ENCODE results near the gene NEDD1.

Gene NEDD1

DNA sequence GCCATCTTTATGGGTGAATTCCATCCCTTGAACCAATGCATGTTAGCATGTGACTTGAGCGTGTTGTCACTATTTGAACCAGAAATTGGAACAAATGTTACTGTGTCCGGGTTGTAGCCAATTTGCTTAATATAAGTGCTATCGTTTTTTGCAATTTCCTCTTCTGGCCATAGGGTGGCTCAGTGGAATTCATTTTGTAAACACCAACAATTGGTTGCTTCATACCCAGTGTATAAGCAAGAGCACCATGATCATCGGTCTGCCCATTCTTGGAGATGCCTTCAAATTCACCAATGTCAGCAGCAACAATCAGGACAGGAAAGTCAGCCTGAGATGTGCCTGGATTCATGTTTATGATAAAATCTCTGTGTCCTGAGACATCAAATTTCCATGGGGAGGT, 5.0 kb upstream of the NEDD1 start:
- DNase-seq = no peak

DNA sequence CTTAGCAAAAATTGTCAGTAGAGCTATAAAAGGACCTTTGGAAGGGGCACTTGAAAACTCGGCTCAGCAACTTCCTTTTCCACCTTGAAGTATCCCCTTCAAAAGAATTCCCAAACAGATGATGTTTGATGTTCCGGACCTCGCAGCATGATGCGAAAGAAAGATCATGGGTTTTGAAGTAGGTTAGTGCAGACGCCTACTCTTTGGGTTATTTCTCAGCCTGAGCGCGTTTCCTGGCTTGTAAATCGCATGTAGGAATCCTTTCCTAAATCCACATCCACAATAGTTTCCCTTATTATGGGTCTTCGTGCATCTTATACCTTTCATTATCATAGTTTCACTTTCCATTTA, 584 bp upstream of the NEDD1 start:
- DNase-seq = no peak

DNA sequence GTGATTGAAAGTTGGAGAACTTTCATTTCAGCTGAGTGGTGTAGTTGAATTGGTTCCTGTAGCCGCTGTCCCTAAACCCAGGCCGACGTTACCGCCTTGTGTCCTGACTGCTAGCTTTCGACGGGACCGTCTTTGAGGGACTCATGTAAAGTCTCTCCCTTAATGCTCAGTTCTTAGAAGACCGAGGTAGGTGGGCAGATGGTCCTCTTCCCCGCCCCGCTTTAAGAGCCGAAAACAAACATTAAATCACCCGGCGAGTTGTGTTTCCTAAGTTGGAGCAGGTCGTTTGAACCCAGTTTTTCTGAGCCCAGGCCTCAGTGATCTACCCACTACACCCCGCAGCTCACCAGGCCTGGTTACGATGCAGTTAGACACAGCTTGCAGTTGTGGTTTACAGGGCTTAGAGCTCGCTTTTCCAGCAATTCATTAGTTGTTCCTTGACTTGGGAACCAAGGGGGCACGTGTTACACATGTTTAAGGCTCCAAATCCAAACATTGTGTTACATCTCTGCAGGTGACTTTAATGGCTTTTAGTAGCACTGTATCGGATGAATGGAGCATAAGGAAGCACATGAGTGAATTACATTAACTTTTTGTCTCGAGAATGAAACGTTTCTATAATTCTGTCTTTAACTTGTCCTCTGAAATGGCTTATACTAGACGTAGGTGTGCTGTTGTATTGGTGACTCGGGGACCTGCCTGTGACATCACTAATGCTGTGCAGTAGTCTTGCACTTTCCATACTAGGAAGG, 790 bp downstream of the NEDD1 start:
- DNase-seq = peak; percentile 31

DNA sequence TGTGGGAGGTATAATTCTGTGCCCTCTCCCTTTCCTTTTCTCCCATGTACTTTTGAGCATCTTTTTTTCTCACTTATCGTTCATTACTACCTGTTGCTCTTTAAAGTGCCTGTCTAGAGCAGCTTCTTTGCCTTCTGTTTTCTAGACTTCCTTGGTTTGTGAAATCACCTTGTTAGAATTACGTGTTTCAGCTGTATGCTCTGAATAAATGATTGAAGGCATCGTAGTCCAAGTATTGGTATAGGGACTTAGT, 1.3 kb downstream of the NEDD1 start:
- DNase-seq = no peak

DNA sequence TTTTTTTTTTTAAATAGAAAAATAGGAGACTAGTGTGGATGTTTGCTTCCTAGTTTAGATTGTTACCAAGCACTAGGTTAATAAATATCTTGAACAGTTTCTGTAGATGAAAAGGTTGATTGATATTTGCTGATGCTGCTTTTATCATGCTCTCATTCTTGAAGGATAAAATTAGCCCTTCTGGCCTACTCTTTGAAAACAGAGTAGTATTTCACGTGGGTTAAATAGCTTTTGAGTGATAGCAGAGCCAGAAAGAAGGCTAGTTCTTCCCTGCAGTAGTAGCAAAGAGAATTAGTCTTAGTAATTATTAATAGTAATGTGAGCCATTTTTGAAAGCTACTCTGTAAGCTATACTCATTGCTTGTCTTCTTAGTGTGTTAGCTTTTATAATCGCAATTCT, 5.2 kb downstream of the NEDD1 start:
- DNase-seq = no peak

DNA sequence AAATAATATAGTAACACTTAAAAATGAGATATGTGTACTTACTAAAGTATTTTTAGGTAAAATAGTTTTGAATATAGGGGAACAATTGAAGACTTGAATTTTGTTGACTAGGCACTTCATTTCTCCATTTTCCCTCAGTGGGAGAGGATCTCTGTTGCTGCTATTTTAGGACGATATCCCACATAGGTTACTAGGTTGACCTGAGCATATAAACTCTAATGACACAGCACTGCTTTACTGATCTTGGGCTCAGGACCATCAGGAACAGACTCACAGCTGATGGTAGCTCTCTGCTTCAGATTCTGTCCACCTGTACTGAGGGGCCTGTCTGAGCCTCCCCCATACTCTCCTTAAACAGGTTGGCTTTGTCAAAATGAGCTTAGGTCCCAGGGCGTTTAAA, 5.9 kb downstream of the NEDD1 start:
- no peak for DNase-seq

DNA sequence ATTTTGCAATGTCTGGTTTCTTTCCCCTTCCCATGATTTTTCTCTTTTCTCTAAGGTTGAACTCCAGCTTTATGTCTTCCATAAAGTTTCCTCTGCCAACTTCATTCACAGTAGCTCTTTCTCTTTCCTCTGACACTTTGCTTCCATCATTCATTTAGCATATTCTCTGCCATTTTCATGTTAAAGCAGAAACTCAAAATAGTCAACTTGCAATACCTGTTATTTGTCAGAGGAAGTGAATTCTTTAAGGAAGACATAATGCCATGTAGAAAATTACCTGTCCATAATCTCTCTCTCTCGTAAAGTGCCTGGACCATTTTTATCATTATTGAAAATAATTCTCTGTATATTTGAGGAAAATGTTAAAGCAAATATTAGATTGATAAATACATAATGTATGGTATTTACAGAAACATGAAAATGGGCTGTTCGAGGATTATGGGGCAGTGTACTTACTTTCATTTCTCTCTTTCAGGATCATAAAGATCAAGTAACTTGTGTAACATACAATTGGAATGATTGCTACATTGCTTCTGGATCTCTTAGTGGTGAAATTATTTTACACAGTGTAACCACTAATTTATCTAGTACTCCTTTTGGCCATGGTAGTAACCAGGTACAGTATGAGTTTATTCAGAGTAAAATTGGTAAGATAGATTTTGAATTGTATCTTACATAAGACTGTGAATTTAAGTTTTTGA, 12.6 kb downstream of the NEDD1 start:
- DNase-seq = no peak

DNA sequence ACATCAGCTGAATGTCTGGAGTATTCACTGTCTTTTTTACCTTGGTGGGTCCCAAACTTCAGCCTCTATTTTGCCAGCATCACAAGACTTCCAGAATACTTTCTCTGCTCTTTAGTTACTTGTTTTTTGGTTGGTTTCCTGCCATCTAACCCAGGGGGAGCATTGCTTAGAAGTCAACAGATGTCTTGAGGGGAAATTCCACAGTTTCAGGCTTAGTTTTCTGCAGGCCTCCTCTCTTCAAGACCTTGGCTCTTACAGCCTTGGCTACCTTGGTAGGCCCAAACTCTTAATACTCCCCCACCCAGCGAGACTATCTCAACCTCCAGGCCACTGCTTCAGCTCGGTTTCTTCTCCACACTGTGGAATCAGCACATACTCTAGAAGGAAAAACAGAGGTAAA, 41.7 kb downstream of the NEDD1 start:
- no peak for DNase-seq

DNA sequence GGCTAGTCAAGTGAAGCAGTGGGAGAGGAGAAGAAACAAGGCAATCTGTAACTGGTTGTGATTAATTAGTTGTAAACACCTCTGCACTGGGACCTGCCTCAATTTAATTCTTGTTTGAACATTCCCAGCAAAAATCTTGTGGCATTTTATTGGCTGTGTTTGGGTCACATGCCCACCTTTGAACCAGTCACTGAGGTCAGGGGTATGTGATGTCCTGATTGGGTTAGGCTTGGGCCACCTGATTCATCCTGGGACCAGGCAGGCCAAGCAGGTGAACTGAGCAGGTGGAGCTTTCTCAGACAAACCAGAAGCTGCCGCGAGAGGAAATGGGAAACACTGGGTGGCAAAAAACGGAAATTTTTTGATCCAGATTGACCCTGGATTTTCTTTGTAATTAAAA, 72.5 kb downstream of the NEDD1 start:
- no peak for DNase-seq

DNA sequence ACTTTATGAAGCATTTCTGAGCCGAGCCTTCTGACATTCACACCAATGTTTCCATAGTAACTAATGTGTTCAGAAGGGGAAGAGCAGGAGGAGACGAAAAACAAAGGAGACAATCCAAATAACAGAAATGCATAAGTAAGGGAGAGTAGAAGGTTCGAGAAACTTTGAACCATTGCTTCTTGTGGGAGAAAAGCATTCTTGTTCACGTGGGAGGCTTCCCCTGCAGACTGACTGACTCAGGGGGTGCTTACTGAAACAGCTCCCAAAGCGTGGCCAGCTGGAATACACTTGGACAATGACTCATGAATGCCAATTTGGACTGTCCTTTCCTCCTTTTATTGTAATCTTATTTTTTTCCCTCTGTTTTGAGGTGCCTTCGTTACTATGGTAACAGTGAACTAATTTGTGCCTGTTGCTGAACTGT, 73.9 kb downstream of the NEDD1 start:
- no peak for DNase-seq

DNA sequence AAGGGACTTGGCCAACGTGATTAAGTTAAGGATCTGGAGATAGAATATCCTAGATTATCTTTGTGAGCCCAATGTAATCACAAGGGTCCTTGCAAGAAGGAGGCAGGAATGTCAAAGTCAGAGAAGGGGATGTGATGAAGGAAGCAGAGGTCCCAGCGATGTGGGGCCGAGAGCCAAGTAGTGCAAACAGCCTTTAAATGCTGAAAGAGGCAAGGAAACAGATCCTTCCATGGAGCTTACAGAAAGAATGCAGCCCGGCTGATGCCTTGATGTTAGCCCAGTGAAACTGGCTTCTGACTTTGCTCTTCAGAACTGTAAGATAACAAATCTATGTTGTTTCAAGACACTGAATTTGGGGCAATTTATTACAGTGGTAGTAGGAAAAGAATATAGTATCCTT, 74.9 kb downstream of the NEDD1 start:
- no peak for DNase-seq

DNA sequence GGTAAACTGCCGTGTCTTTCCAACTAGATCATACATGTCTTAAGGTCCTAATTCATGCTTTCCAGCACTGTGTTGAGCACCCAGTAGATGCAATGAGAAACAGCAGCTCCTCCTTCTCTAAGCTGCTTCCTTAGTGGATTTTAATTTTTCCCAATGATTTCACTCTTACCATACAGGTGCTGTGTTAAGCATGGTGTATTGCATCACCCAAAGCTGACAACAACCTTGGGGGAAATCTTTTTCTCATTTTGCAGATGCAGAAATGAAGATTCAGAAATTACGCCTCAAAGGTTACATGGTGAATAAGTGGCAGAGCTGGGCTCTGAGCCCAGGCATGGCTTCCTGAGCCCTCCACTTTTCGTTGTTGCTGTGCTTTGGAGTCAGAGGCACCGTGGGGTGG, 75.6 kb downstream of the NEDD1 start:
- no peak for DNase-seq

DNA sequence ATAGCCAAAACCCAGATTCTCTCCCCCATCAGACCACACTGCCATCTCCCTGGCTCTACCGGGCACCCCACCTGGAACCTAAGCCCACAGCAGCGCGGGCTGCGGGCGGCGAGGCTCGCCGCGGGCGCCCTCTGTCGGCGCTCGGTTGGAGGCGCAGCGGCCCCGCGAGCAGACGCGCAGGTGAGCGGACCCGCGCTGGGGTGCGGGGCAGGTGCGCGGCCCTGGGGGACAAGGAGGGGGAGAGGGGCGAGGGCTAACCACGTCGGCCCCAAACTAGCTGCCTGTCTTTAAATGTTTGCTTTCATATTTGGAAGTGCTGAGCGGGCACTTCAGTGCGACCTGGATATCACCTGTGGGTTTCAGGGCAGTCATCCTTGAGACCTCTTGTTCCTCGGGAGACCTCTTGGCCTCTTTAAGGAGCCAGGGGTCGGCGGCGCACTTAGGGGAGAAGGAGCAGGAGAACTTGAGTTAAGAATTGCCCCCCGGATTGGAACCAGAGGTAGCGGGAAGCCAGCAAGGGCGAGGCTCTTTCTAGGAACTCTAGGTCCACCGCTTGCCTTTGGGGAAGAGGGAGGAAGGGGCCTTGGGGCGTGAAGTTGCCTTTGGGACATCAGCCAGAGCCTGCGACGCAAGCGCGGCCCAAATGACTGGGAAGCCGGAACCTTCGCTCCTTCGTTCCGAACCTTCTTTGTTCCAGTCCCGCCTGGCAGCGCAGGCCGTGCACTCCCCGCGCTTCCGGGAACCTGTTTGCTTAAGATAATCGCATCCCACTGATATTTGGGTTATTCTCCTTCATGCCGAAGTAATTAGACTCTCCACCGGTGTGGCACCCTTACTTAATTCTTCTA, 78.7 kb downstream of the NEDD1 start:
- DNase-seq = peak; percentile 21

DNA sequence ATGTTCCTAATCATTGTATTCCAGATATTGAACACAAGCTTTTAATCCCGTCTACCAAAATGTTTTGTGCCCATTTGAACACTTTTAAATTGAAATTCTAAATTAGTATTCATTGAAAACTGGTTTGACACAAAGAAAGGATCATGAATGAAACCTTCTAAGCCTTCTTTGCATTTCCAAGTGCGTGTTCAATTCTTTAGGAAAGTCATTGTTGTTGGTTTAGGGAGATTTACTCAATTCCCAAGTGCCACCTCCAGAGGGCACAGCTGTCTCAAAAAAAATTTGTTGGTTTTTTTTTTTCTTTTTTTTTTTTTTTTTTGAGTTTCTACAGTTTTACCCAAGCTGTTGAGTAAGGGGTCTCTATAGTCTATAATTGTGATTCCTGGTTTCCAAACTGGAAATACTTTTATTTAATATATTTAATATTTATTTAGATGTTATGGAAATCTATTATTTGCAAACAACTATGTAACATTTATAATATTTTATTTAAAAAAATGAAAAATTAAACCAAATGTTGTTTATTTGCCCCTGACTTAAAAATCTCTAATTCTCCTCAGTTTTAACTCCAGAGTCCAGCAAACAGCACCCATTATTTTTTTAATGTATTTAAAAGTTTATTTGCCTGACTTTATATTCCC, 79.9 kb downstream of the NEDD1 start:
- peak; percentile 4 for DNase-seq

DNA sequence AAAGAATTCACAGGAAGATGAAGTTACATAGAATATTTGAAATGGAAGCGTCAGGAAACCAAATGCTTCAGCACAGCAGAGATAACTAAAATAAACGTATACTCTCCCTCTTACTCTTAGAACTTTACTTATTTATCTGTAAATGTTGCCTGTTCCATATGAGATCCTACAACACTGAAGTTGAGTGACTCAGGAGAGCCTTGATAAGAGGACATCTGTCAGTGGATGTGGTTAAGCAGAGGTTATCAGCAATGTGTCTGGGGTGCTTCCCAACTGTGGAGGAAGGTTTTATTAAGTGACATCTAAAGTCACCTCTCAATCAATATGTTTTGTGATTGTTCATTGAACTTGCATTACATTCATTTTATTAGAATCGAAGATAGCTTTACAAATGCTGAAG, 81.9 kb downstream of the NEDD1 start:
- DNase-seq = no peak

DNA sequence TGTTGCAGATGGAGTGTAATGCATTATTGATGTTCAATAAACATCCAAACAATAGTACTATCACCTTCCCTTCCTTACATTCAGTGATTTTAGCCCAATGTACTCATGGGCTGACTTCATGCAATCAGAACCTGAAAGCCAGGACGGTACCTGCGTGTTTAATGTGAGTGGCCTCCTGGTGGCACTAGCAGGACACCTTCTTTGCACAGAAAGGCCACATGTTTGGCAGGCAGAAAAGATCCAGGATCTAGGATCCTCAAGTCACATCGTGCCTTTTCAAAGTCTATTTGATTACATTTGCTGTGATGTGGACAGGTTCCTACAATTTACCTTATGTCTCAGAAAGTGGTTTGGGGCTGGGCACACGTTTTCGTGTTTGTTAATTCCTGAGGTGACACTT, 82.9 kb downstream of the NEDD1 start:
- no peak for DNase-seq

DNA sequence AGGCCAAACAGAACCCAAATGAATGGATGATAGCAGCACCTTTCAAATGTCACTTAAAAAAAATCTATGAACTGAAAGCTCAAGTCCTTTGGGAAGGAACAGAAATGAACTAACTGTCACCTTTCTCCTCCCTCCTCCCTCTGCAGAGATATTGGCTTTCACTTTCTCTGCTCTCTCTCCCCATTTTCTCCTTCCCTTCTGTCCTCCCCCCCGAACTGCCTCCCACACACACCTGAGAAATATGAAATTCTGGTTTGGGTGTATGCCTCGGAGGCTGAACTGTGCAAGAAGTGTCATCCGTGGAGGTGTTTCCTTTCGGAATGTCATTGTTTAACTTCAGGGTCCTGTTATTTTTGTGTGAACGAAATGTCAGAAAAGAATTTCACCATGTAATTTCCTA, 87.8 kb downstream of the NEDD1 start:
- DNase-seq = no peak

DNA sequence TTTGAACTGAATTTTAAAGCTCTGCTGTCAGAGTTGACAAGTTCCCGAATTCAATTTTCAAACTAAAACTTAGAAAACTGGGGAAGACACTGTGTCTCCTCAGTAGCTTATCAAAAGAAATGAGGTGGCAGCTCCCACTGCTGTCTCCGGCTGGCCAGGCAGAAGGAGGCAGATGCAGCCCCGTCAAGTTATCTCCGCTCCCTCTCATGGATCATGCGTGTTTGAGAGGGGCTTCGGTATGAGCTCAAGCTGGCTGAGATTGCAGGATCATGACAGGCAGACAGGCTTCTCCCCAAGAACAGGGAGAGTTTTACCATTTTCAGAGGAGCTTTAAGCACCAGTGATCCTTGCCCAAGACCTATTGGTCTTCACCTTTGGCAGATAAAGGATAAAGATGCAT, 88.8 kb downstream of the NEDD1 start:
- DNase-seq = no peak

DNA sequence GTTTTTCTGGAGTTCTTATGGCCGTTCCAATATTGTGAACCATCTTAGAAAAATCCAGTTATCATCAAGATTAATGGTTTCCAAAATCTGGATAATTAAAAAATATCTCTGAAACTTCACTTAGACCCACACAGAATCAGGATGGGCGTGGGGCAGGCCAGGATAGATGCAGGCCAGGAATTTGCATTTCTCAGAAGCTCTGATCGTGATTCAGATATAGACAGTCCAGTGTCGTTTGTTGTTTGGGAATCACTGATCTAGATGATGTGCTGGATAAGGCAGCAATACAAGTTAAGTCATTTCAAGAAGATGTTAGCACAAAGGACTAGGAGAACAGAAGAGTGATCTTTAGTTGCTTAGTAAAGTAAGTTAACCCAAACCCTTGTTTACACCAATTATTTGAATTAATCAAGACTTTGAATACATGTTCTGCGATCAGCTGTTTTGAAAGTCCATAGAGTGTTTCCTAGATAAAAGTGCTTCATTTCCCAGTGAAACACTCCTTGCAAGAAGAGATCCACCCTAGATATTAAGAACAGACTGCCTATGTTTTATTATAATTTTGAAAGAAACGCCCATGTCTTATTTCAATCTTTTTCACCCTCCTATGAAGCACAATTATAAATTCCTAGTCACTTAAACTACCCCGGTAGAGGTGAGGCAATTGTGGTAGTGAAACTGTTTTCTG, 90.9 kb downstream of the NEDD1 start:
- no peak for DNase-seq

DNA sequence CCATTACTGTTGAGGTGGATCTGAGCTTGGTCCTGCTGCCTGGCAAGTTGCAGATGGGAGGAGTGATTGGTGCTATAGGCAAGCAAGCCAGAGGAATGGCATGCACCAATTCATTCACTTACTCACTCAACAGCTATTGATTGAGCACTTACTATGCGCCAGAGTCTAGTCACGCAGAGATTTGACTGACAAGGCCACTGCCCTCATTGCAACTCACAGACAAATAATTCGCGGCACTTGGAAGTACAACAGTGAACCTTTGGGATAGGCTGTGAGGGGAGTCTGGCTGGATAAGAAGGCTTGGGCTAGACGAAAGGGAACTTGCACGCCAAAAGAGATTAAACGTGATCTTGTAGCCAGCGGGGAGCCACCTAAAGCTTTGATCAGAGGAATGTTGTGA, 96.2 kb downstream of the NEDD1 start:
- DNase-seq = no peak

All from central memory CD4-positive, alpha-beta T cell (primary cell).